Epithelial cell of proximal tubule (primary cell): Measurements from ENCODE around the gene ARSI. TPM values are rescaled to one million over a fixed set of nuclear protein-coding genes. Genes with fewer than 3 reads are reported as not detected.

Source experiments
- DNase-seq: peaks from one replicate; pipeline ENCODE4 v3.0.0-alpha.2; 2011; ENCODE audit warnings: low read depth
- H3K4me3 ChIP-seq: 2 replicates; pipeline ENCODE4 v1.5.1; 2011; ENCODE audit warnings: low read depth, mild to moderate bottlenecking, low read length
- total RNA-seq: library from RNA; depleted of rRNA; stranded (reverse); fragments of >200 nt; gene quantifications from 2 replicates; pipeline ENCODE4 v1.2.3, GENCODE V29; 2015
- TF ChIP-seq, protein P1 (sequence below): conservative IDR thresholded peaks from 2 replicates; pipeline ENCODE4 v1.5.1; 2012; ENCODE audit warnings: low read depth, mild to moderate bottlenecking, low read length

Gene ARSI
- total RNA-seq, 1 donor from 2014 or later, result 5.7 TPM

DNA sequence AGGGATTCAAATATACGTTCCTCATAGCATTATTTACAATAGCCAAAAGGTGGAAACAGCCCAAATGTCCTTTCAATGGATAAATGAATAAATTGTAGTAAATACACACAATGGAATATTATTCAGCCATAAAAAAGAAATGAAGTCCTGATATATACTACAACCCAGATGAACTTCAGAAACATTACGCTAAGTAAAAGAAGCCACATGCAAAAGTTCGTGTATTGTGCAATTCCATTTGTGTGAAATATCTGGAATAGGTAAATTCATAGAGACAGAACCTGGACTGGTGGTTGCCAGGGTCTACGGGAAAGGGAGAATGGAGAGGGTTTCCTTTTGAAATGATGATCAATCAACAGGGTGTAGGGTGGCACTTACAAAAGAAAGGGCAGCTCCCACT is 12.5 kb upstream of the ARSI start:
- no peak overlapping the region for H3K4me3 ChIP-seq
- DNase-seq, result no peak
- TF ChIP-seq, protein P1, sequence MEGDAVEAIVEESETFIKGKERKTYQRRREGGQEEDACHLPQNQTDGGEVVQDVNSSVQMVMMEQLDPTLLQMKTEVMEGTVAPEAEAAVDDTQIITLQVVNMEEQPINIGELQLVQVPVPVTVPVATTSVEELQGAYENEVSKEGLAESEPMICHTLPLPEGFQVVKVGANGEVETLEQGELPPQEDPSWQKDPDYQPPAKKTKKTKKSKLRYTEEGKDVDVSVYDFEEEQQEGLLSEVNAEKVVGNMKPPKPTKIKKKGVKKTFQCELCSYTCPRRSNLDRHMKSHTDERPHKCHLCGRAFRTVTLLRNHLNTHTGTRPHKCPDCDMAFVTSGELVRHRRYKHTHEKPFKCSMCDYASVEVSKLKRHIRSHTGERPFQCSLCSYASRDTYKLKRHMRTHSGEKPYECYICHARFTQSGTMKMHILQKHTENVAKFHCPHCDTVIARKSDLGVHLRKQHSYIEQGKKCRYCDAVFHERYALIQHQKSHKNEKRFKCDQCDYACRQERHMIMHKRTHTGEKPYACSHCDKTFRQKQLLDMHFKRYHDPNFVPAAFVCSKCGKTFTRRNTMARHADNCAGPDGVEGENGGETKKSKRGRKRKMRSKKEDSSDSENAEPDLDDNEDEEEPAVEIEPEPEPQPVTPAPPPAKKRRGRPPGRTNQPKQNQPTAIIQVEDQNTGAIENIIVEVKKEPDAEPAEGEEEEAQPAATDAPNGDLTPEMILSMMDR, result no peak

DNA sequence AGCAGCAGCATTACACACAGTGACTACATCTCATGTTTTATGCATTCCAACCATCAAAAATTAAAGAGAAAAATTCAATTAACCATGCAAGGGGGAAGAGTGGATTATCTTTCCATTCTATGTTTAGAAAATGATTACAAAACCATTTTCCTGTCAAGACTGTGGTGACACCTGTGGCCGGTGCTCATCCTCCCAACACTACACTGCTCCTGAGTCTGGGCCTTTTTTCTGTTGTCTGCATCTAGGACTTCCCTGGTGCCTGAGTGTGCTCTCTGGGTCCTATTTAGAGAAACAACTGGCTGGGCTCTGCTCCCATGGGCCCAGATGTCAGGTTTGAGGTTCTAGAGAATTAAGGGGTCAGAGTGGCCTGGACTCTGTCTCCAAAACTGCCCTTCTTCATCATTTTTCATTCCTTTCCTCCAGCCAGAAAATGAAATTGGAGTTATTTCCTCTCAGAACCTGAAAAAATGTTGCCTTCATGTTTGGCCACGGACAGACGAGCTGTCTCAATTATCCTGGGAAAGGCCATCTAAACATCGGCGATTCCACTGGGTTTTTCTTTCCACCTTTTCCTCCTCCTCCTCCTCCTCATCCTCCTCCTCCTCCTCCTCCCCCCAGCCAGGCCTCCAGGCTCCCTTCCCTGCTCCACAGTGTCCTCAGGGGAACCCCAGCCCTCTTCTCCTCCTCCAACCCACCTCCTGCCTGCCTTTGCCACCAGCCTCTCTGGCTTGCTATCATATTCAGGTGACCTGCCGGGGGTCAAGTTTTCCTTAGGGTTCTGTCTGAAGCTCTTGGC is 11.4 kb upstream of the ARSI start:
- H3K4me3 ChIP-seq, result no peak overlapping the region
- no peak for DNase-seq
- TF ChIP-seq, protein P1, result no peak

DNA sequence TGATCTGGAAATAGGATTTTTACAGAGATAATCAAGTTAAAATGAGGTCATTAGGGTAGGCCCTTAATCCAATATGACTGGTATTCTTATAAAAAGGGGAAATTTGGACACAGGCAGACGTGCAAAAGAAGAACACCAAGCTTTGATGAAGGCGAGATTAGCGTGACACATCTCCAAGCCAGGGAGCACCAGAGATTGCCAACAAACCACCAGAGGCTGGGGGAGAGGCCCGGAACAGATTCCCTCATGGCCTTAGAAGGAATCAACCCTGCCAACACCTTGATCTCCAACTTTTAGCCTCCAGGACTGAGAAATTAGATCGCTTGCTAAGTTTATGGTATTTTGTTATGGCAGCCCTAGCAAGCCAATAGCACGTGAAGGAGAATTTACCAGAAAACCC is 10.8 kb upstream of the ARSI start:
- DNase-seq, result no peak
- no peak overlapping the region for H3K4me3 ChIP-seq
- TF ChIP-seq, protein P1, result no peak

DNA sequence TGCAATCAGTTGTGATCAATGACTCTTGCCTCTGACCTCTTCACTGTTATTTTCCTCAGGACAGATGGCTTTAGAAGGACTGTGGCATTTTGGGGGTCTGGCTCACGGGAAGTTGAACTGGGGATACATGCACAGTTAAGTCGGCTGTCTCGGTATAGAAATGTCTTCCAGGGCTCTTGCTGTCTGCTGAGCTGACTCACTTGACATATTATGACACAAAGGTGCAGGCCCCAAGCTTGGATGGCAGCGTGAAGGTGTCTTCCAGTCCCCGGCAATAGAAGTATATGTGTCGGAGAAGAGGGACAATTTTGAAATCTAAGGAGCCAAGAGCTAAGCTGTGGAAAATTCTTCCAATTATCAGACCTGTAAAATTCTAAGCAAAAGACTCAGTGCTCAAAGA is 9.8 kb upstream of the ARSI start:
- TF ChIP-seq, protein P1, result no peak
- DNase-seq, result no peak
- no peak overlapping the region for H3K4me3 ChIP-seq

DNA sequence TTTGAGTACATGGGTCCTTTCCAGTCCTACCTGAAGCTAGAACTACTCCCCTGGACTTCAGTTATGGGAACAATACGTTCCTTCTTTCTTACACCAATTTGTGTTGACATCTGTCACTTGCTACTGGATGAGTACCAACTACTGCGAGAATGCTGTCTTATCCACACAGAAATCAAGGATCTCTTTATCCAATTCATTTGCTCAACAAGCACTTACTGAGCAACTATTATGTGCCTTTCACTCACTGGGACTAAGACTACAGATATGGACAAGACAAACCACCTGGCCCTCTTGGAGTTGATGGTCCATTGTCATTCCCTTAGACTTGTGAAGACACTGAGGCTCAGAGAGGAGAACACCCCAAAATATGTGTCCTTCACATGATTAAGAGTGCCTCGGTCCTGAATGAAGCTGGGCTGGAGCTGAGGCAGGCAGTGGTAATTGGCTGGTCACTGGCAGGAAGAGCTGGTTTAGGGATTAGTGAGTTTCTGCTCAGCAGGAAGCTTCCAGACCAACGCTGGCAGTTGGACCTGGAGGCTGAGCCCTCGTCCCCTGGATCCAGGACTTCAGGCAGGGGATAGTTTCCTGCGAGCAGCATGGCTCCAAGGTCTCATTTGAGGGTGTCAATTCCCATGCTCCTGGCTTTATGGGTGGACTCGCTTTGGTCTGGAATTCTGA is 8.4 kb upstream of the ARSI start:
- H3K4me3 ChIP-seq, result no peak overlapping the region
- TF ChIP-seq, protein P1, result no peak
- no peak for DNase-seq

DNA sequence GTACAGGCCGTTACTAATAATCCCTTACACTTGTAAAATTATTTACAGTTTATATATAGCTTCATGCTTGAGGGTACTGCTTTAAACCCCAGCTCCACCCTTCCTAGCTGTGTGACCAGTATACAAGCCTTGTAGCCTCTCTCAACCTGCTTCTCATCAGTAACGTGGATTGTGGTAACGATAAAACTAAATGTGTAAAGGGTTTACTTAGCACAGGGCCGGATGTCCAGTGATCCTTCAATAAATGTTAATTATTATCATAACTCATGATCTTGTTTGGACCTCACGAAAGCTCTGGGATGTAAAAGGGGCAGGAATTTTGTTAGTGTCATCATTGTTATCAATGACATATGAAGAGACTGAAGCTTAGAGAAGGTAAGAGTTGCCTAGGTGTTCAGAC is 7.5 kb upstream of the ARSI start:
- H3K4me3 ChIP-seq, result no peak overlapping the region
- TF ChIP-seq, protein P1, result no peak
- no peak for DNase-seq
